ENCODE data around the gene TMEM182. TPM values are rescaled to one million over a fixed set of nuclear protein-coding genes. Genes with fewer than 3 reads are reported as not detected.
A peak's percentile ranks its signal among the peaks of the same experiment; 100 is the strongest.

TMEM182 gene
- total RNA-seq, 1 donor from 2014 or later, result 3.7 TPM

GRCh38 chr2:102803041-102803896 is 41.4 kb downstream of the TMEM182 start:
- intact Hi-C loops (cut with DNase I), result no loop called here
- no peak overlapping the region for H3K4me3 ChIP-seq
- H3K27me3 ChIP-seq (ENCODE audit: low read depth), result no peaks in the 10 kb centered on the region
- ATAC-seq (no peak), DNase-seq (no peak)
- H3K27ac ChIP-seq, result no peak overlapping the region
- H3K36me3 ChIP-seq, result no peaks in the 10 kb centered on the region
- no peaks in the 10 kb centered on the region for H3K4me1 ChIP-seq
- no peak for TF ChIP-seq CTCF (IDR thresholded peaks at IDR 0.05)
- peaks cover 12% of the 10 kb centered on the region for H3K9me3 ChIP-seq

GRCh38 chr2:102803897-102804217 is 42.0 kb downstream of the TMEM182 start:
- peaks cover 12% of the 10 kb centered on the region for H3K9me3 ChIP-seq
- no peaks in the 10 kb centered on the region for H3K36me3 ChIP-seq
- TF ChIP-seq CTCF (IDR thresholded peaks at IDR 0.05), result no peak
- intact Hi-C loops (cut with DNase I), result no loop called here
- H3K4me1 ChIP-seq, result no peaks in the 10 kb centered on the region
- H3K4me3 ChIP-seq, result no peak overlapping the region
- no peak overlapping the region for H3K27ac ChIP-seq
- no peak for ATAC-seq
- no peaks in the 10 kb centered on the region for H3K27me3 ChIP-seq (ENCODE audit: low read depth)
- no peak for DNase-seq

GRCh38 chr2:102806250-102806837 is 44.5 kb downstream of the TMEM182 start:
- no peak overlapping the region for H3K4me3 ChIP-seq
- no peaks in the 10 kb centered on the region for H3K27me3 ChIP-seq (ENCODE audit: low read depth)
- H3K27ac ChIP-seq, result no peak overlapping the region
- no peaks in the 10 kb centered on the region for H3K4me1 ChIP-seq
- no peaks in the 10 kb centered on the region for H3K36me3 ChIP-seq
- TF ChIP-seq CTCF (IDR thresholded peaks at IDR 0.05), result peak; percentile 79
- ATAC-seq (peak; percentile 75 to 77), DNase-seq (no peak)
- intact Hi-C loops (cut with DNase I), result no loop called here
- H3K9me3 ChIP-seq, result peaks cover 6% of the 10 kb centered on the region

GRCh38 chr2:102809291-102810189 is 47.7 kb downstream of the TMEM182 start:
- ATAC-seq (no peak), DNase-seq (no peak)
- H3K27me3 ChIP-seq (ENCODE audit: low read depth), result no peaks in the 10 kb centered on the region
- H3K4me1 ChIP-seq, result no peaks in the 10 kb centered on the region
- H3K4me3 ChIP-seq, result no peak overlapping the region
- TF ChIP-seq CTCF (IDR thresholded peaks at IDR 0.05), result no peak
- intact Hi-C loops (cut with DNase I), result no loop called here
- no peaks in the 10 kb centered on the region for H3K9me3 ChIP-seq
- no peaks in the 10 kb centered on the region for H3K36me3 ChIP-seq
- no peak overlapping the region for H3K27ac ChIP-seq

- intact Hi-C loops (cut with DNase I), result no loop called here
- ATAC-seq, result no peak
- no peak for DNase-seq
- no peaks in the 10 kb centered on the region for H3K27me3 ChIP-seq (ENCODE audit: low read depth)
- no peak for TF ChIP-seq CTCF (IDR thresholded peaks at IDR 0.05)
- H3K4me3 ChIP-seq, result no peak overlapping the region
- H3K27ac ChIP-seq, result no peak overlapping the region
- no peaks in the 10 kb centered on the region for H3K36me3 ChIP-seq
- H3K9me3 ChIP-seq, result no peaks in the 10 kb centered on the region
- H3K4me1 ChIP-seq, result no peaks in the 10 kb centered on the region
These were observed 53.5 kb downstream of the TMEM182 start for GRCh38 chr2:102815285-102815684.
